ENCODE measurements around the gene WDR45B. TPM values are rescaled to one million over a fixed set of nuclear protein-coding genes. Genes with fewer than 3 reads are reported as not detected.

The WDR45B gene
- total and polyA plus RNA-seq, 2 donors (not counting 3 experiments of a cell fraction or from before 2014, with no cell fraction given), result 62.0 to 76.7 TPM

DNA sequence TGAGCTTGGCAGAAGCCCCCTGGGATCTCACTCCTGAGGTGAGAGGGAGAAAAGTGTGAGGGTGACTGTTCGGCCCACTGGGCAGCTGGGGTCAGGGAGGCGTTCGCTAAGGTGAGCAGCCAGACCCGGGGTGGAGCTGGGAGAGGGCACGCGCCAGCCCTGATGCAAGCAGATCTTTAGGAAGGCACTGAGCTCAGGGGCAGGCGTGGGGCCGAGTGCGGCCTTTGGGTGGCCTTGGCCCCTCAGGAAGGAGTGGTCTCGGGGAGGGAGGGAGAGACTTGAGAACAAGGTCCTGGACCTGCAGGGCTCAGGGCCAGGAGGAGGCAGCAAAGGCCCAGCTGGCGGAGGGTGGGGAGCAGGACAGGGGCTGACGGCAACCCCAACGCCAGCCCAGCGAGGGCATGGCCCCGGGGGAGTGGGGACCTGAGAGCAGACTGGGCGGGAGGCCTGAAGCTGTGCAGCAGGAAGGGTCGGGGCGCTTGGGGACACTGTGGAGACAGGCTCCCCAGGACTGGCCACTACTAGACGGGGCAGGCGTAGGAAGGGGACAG lies 14.5 kb upstream of the WDR45B start:
- FAIRE-seq, result no peak
- no TSS peak for BruUV-seq (replicated peaks)
- H3K36me3 ChIP-seq (ENCODE audit: control insufficient read depth in 2 of 2, extremely low read depth in 1 of 2, insufficient read depth in 2 of 2, low read length in 2 of 2), result no peaks in the 10 kb centered on the region
- H4K20me1 ChIP-seq (replicated peaks; ENCODE audit: control insufficient read depth, extremely low read depth, insufficient read depth, low read length), result no peaks in the 10 kb centered on the region
- H3K9me1 ChIP-seq (replicated peaks; ENCODE audit: control insufficient read depth, extremely low read depth, insufficient read depth, low read length), result no peaks in the 10 kb centered on the region
- ChIA-PET POLR2A (no interaction called here), CTCF (no interaction called here)
- no peak overlapping the region for H3K4me3 ChIP-seq (replicated peaks in 1 of 3; ENCODE audit: insufficient read depth in 1 of 3, low read depth in 1 of 3, low read length in 3 of 3)
- no peak for DNase-seq (ENCODE audit: low read depth, low spot score)
- intact Hi-C loops (cut with micrococcal nuclease), result no loop called here
- dilution Hi-C loops (cut with MboI; ENCODE audit: extremely low pct_ligation_motif_present, low sequenced_read_pairs), result no loop called here
- H3K27me3 ChIP-seq (ENCODE audit: control insufficient read depth in 2 of 2, insufficient read depth in 2 of 2, low read length in 2 of 2), result no peaks in the 10 kb centered on the region
- TF ChIP-seq GATA2 (IDR thresholded peaks at IDR 0.05; ENCODE audit: insufficient read depth, insufficient read length, low read depth, low read length), result no peak
- TF ChIP-seq EZH2 (IDR thresholded peaks at IDR 0.05; ENCODE audit: borderline replicate concordance, low read depth, low read length, severe bottlenecking), result no peak
- TF ChIP-seq POLR2A (IDR thresholded peaks at IDR 0.05; ENCODE audit: low read depth, low read length), result no peak
- TF ChIP-seq FOS (IDR thresholded peaks at IDR 0.05; ENCODE audit: borderline replicate concordance, insufficient read depth, low read length), result no peak
- no peak for TF ChIP-seq MYC (IDR thresholded peaks at IDR 0.05; ENCODE audit: low read depth, low read length)
- TF ChIP-seq JUN (IDR thresholded peaks at IDR 0.05; ENCODE audit: borderline replicate concordance, insufficient read depth, insufficient read length, low read depth), result no peak
- TF ChIP-seq MAX (IDR thresholded peaks at IDR 0.05; ENCODE audit: insufficient read depth, insufficient read length), result no peak
- TF ChIP-seq POLR2AphosphoS5 (IDR thresholded peaks at IDR 0.05; ENCODE audit: insufficient read depth, low read depth, low read length), result no peak
- TF ChIP-seq, protein P1, sequence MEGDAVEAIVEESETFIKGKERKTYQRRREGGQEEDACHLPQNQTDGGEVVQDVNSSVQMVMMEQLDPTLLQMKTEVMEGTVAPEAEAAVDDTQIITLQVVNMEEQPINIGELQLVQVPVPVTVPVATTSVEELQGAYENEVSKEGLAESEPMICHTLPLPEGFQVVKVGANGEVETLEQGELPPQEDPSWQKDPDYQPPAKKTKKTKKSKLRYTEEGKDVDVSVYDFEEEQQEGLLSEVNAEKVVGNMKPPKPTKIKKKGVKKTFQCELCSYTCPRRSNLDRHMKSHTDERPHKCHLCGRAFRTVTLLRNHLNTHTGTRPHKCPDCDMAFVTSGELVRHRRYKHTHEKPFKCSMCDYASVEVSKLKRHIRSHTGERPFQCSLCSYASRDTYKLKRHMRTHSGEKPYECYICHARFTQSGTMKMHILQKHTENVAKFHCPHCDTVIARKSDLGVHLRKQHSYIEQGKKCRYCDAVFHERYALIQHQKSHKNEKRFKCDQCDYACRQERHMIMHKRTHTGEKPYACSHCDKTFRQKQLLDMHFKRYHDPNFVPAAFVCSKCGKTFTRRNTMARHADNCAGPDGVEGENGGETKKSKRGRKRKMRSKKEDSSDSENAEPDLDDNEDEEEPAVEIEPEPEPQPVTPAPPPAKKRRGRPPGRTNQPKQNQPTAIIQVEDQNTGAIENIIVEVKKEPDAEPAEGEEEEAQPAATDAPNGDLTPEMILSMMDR (IDR thresholded peaks at IDR 0.05; ENCODE audit: extremely low read depth in 1 of 2, insufficient read depth in 1 of 2, low read depth in 1 of 2, low read length in 2 of 2), result no peak
- H2AFZ ChIP-seq (ENCODE audit: low read depth, low read length), result no peak overlapping the region
- H3K27ac ChIP-seq (ENCODE audit: insufficient read depth, low read depth, low read length), result no peak overlapping the region
- no peak overlapping the region for H3K4me2 ChIP-seq (ENCODE audit: insufficient read depth, low read length)
- no peaks in the 10 kb centered on the region for H3K79me2 ChIP-seq (ENCODE audit: control insufficient read depth, insufficient read depth, low read length)
- H3K4me1 ChIP-seq (ENCODE audit: control insufficient read depth, extremely low read depth, insufficient read depth, low read length), result no peaks in the 10 kb centered on the region
- no peak overlapping the region for H3K9ac ChIP-seq (replicated peaks; ENCODE audit: extremely low read depth, insufficient read depth, low read length)
- no peaks in the 10 kb centered on the region for H3K9me3 ChIP-seq (replicated peaks; ENCODE audit: control insufficient read depth, insufficient read depth, low read length)
